Suprapubic skin (tissue), 4 donors: Measurements from ENCODE around the gene TST. TPM values are rescaled to one million over a fixed set of nuclear protein-coding genes. Genes with fewer than 3 reads are reported as not detected.

Experiments
- DNase-seq, 2 donors: peaks; one replicate each; pipeline ENCODE4 v3.0.0-alpha.2; 2019; ENCODE audit warnings: low spot score in 2 of 2
- H3K27ac ChIP-seq: fragments of 200-600 bp; sonication (generic); one replicate; pipeline ENCODE4 v1.5.1; 2019
- H3K27me3 ChIP-seq: fragments of 200-600 bp; sonication (generic); one replicate; pipeline ENCODE4 v1.5.1; 2019
- H3K36me3 ChIP-seq: fragments of 200-600 bp; sonication (generic); one replicate; pipeline ENCODE4 v1.5.1; 2019
- H3K4me1 ChIP-seq: fragments of 200-600 bp; sonication (generic); one replicate; pipeline ENCODE4 v1.5.1; 2019
- H3K4me3 ChIP-seq: fragments of 200-600 bp; sonication (generic); one replicate; pipeline ENCODE4 v1.5.1; 2019; ENCODE audit warnings: mild to moderate bottlenecking
- H3K9me3 ChIP-seq: fragments of 200-600 bp; sonication (generic); one replicate; pipeline ENCODE4 v1.5.1; 2019
- CTCF ChIP-seq, 2 donors: fragments of 200-600 bp in 1 of 2; fragments of 450-650 bp in 1 of 2; sonication (generic) in 1 of 2; IDR thresholded peaks; one replicate each; pipeline ENCODE4 v1.5.1; 2016 to 2019; ENCODE audit warnings: antibody characterized with exemption in 2 of 2, mild to moderate bottlenecking in 1 of 2, moderate library complexity in 1 of 2
- EP300 ChIP-seq: sonication (generic); formaldehyde crosslinking; IDR thresholded peaks from one replicate; pipeline ENCODE4 v1.6.1; 2017; ENCODE audit warnings: antibody characterized with exemption
- POLR2A ChIP-seq, 2 donors: fragments of 450-650 bp; IDR thresholded peaks; one replicate each; pipeline ENCODE4 v1.6.1; 2017; ENCODE audit warnings: antibody characterized with exemption in 2 of 2, mild to moderate bottlenecking in 2 of 2, moderate library complexity in 2 of 2
- POLR2AphosphoS5 ChIP-seq, 3 donors: sonication (generic); formaldehyde crosslinking; IDR thresholded peaks; one replicate each; pipeline ENCODE4 v1.6.1; 2017; ENCODE audit warnings: antibody characterized with exemption in 3 of 3
- WGBS: methylation state at CpG from one replicate; pipeline ENCODE4 v1.1.5; 2018; 5-methylcytosine and 5-hydroxymethylcytosine counted together
- total RNA-seq, 4 donors: library from RNA; depleted of rRNA; stranded (reverse); fragments of >200 nt; gene quantifications; one replicate each; pipeline ENCODE4 v1.1.0, GENCODE V29; 2016

The TST gene
- total RNA-seq, 4 donors from 2014 or later = 23.2 to 56.3 (median 52.4) TPM

- H3K27me3 ChIP-seq = no peaks in the 10 kb centered on the region
- no peak for DNase-seq
- WGBS = 88% methylated on average over 5 of the region's 5 CpGs
- no peak for TF ChIP-seq POLR2A (IDR thresholded peaks at IDR 0.05)
- no peak for TF ChIP-seq POLR2AphosphoS5 (IDR thresholded peaks at IDR 0.05)
- no peak for TF ChIP-seq EP300
- TF ChIP-seq CTCF (IDR thresholded peaks at IDR 0.05) = no peak
- H3K9me3 ChIP-seq = no peaks in the 10 kb centered on the region
- H3K36me3 ChIP-seq = peaks cover 18% of the 10 kb centered on the region
- H3K4me1 ChIP-seq = peaks cover 59% of the 10 kb centered on the region
- H3K4me3 ChIP-seq = no peak overlapping the region
- H3K27ac ChIP-seq = no peak overlapping the region
Measured at GRCh38 chr22:37021041-37021440, 1.8 kb upstream of the TST start.

GRCh38 chr22:37020192-37020479 lies 889 bp upstream of the TST start:
- no peaks in the 10 kb centered on the region for H3K9me3 ChIP-seq
- peak overlapping the region; percentile 89 for H3K4me3 ChIP-seq
- peak overlapping the region; percentile 91 for H3K27ac ChIP-seq
- no peak for DNase-seq
- H3K4me1 ChIP-seq = peaks cover 60% of the 10 kb centered on the region
- 4% methylated on average over 5 of the region's 5 CpGs for WGBS
- no peak for TF ChIP-seq POLR2AphosphoS5 (IDR thresholded peaks at IDR 0.05)
- no peak for TF ChIP-seq CTCF (IDR thresholded peaks at IDR 0.05)
- no peak for TF ChIP-seq POLR2A (IDR thresholded peaks at IDR 0.05)
- no peak for TF ChIP-seq EP300
- peaks cover 11% of the 10 kb centered on the region for H3K36me3 ChIP-seq
- H3K27me3 ChIP-seq = no peaks in the 10 kb centered on the region

GRCh38 chr22:37018815-37019308 lies 385 bp downstream of the TST start:
- whole genome bisulfite sequencing = 5% methylated on average over 16 of the region's 35 CpGs
- H3K4me1 ChIP-seq = peaks cover 60% of the 10 kb centered on the region

GRCh38 chr22:37018086-37018814 lies 997 bp downstream of the TST start:
- H3K27me3 ChIP-seq = no peaks in the 10 kb centered on the region
- H3K4me3 ChIP-seq = peak overlapping the region; percentile 89
- peaks cover 60% of the 10 kb centered on the region for H3K4me1 ChIP-seq
- H3K36me3 ChIP-seq = no peaks in the 10 kb centered on the region
- H3K27ac ChIP-seq = no peak overlapping the region
- TF ChIP-seq EP300 = no peak
- no peak for TF ChIP-seq POLR2A (IDR thresholded peaks at IDR 0.05)
- no peak for TF ChIP-seq POLR2AphosphoS5 (IDR thresholded peaks at IDR 0.05)
- no peak for TF ChIP-seq CTCF (IDR thresholded peaks at IDR 0.05)
- H3K9me3 ChIP-seq = no peaks in the 10 kb centered on the region
- DNase-seq = no peak
- WGBS = 67% methylated on average over 21 of the region's 45 CpGs

More at GRCh38 chr22:37018815-37019308, 385 bp downstream of the TST start:
- no peak for TF ChIP-seq EP300
- TF ChIP-seq CTCF (IDR thresholded peaks at IDR 0.05) = no peak
- TF ChIP-seq POLR2A (IDR thresholded peaks at IDR 0.05) = no peak
- TF ChIP-seq POLR2AphosphoS5 (IDR thresholded peaks at IDR 0.05) = no peak
- H3K36me3 ChIP-seq = no peaks in the 10 kb centered on the region
- peak overlapping the region; percentile 91 for H3K27ac ChIP-seq
- H3K4me3 ChIP-seq = peak overlapping the region; percentile 89
- no peaks in the 10 kb centered on the region for H3K9me3 ChIP-seq
- H3K27me3 ChIP-seq = no peaks in the 10 kb centered on the region
- DNase-seq = peak in 1 of 2 donors; percentile 84

GRCh38 chr22:37017356-37017755 lies 1.9 kb downstream of the TST start:
- Histone ChIP-seq H3K36me3 (no peaks in the 10 kb centered on the region), H3K9me3 (no peaks in the 10 kb centered on the region), H3K27me3 (no peaks in the 10 kb centered on the region), H3K4me1 (peaks cover 57% of the 10 kb centered on the region), H3K27ac (no peak overlapping the region), H3K4me3 (no peak overlapping the region)
- WGBS = 96% methylated on average over 5 of the region's 10 CpGs
- DNase-seq = no peak
- TF ChIP-seq POLR2AphosphoS5 (IDR thresholded peaks at IDR 0.05) (no peak), POLR2A (IDR thresholded peaks at IDR 0.05) (no peak), CTCF (IDR thresholded peaks at IDR 0.05) (no peak), EP300 (no peak)
